ENCODE data around the gene BEGAIN.

Gene BEGAIN

DNA sequence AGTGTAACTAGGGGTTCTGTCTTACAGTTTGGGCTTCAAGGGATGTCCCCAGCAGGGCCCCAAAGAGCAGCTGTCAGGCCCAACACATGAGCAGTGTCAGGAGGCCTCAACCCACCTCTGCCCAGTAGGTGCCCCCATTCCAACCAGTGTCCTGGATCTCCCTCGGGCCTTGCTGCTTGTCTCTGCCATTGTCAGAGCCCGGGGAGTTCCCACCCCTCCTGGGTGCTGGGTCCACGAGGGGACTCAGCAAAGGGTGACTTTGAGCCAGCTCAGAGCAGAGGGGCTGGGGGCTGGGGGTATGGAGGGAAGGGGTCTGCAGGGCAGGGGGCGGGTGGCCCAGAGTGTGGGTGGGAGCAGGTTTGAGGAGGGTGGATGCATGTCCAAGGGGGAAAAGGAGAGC is 18.0 kb upstream of the BEGAIN start:
- TF ChIP-seq, protein P1, sequence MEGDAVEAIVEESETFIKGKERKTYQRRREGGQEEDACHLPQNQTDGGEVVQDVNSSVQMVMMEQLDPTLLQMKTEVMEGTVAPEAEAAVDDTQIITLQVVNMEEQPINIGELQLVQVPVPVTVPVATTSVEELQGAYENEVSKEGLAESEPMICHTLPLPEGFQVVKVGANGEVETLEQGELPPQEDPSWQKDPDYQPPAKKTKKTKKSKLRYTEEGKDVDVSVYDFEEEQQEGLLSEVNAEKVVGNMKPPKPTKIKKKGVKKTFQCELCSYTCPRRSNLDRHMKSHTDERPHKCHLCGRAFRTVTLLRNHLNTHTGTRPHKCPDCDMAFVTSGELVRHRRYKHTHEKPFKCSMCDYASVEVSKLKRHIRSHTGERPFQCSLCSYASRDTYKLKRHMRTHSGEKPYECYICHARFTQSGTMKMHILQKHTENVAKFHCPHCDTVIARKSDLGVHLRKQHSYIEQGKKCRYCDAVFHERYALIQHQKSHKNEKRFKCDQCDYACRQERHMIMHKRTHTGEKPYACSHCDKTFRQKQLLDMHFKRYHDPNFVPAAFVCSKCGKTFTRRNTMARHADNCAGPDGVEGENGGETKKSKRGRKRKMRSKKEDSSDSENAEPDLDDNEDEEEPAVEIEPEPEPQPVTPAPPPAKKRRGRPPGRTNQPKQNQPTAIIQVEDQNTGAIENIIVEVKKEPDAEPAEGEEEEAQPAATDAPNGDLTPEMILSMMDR (IDR thresholded peaks at IDR 0.05; ENCODE audit: low read depth, low read length), result no peak
- no peak overlapping the region for H3K4me3 ChIP-seq (replicated peaks in 1 of 2; ENCODE audit: low read depth in 2 of 2, low read length in 2 of 2)
- DNase-seq (ENCODE audit: low read depth in 2 of 2), result no peak

DNA sequence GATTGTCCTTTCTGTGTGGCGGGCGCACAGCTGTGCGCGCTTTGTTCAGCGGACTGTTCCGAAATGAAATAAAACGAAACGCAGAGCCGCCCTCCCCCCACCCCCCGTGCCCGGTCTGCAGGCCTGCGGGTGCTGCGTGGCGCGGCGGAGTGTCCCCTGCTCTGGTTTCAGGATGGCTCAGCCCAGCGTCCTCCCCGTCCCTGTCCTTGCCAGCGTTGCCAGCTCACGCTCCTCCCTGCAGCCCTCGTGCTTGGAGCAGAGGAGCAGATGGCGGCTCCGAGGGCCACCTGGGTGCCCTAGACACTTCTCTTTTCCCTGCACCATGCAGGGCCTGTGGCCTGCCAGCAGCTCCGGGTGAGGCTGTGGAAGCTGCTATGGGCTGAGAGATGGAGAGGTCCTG is 17.5 kb upstream of the BEGAIN start:
- H3K4me3 ChIP-seq (replicated peaks in 1 of 2; ENCODE audit: low read depth in 2 of 2, low read length in 2 of 2), result no peak overlapping the region
- no peak for DNase-seq (ENCODE audit: low read depth in 2 of 2)
- TF ChIP-seq, protein P1 (IDR thresholded peaks at IDR 0.05; ENCODE audit: low read depth, low read length), result no peak

DNA sequence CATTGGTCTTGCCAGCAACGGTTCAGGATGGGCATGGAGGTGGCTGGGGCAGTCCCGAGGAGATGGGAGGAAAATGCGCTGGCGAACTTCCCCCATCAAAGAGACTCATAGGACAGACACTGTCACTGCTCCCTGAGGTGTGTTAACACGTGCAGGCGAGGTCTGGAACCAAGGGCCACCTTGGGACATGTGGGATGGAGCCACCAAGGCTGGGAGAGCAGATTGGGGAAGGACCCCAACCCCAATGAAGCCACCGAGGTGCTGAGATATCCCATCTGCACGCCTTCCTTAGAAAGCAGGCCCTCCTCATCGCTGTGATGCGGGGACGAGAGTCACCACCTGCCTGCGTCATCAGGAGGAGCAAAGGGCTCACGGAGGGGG is 16.9 kb upstream of the BEGAIN start:
- DNase-seq (ENCODE audit: low read depth in 2 of 2), result no peak
- no peak overlapping the region for H3K4me3 ChIP-seq (replicated peaks in 1 of 2; ENCODE audit: low read depth in 2 of 2, low read length in 2 of 2)
- TF ChIP-seq, protein P1 (IDR thresholded peaks at IDR 0.05; ENCODE audit: low read depth, low read length), result no peak

DNA sequence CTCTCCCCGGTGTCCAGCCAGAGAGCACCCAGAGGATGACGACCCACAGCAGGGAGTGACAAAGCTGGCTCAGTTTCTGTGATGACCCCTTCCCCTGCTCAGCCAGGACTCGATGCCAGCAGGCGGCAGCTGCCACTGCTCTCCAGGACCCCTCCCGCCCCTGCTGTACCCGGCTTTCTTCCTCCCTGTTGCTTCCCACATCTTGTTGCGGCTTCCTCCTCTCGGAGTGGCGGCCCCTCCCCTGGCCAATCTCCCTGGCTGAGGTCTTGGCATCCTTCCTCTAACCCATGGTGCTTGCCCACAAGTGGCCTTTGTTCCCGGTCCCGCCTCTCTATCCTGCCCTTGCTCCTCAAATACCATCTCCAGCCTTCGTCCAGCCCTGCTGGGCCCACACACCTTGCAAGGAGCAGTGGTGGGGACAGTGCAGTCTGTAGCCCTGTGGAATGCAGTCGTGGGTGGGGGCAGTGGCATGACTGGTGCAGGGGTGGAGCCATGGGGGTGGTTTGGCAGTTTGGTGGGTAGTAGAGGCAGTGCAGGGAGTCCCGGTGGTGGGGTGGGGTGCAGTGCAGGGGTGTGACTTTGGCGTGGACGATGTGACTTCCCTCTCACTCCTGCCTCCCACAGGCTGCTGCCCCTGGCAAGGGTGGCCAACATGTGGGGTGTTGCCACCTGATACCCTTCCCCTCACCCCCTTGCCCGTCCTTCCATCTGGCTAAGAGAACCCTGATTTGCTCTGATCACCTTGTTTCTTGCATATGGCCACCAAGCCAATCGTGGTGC is 16.3 kb upstream of the BEGAIN start:
- TF ChIP-seq, protein P1 (IDR thresholded peaks at IDR 0.05; ENCODE audit: low read depth, low read length), result no peak
- H3K4me3 ChIP-seq (replicated peaks in 1 of 2; ENCODE audit: low read depth in 2 of 2, low read length in 2 of 2), result no peak overlapping the region
- no peak for DNase-seq (ENCODE audit: low read depth in 2 of 2)

DNA sequence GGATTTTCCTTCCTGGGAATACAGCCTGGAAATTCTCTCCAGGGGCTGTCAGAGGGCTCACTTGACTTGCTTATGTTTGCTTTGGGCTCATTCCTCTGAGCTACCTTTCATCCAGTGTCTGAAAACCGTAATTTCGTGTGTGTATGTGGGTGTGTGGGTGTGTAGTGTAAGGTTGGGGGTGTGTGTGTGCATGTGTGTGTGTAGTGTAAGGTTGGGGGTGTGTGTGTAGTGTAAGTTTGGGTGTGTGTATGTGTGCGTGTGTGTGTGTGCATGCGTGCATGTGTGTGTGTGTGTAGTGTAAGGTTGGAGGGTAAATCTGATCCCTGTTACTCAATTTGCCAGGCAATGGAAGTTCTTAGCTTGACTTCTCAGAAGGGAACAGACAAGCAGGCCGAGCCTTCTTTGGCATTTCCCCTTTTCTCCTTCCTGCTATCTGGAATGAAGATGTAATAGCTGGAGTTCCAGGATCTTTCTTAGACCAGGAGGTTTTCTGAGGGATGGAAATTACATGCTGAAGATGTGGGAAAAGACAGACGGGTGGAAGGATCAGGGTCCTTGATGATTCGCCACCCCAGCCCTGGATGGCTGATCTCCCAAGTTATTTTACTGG is 15.5 kb upstream of the BEGAIN start:
- H3K4me3 ChIP-seq (replicated peaks in 1 of 2; ENCODE audit: low read depth in 2 of 2, low read length in 2 of 2), result no peak overlapping the region
- no peak for DNase-seq (ENCODE audit: low read depth in 2 of 2)
- TF ChIP-seq, protein P1 (IDR thresholded peaks at IDR 0.05; ENCODE audit: low read depth, low read length), result no peak

DNA sequence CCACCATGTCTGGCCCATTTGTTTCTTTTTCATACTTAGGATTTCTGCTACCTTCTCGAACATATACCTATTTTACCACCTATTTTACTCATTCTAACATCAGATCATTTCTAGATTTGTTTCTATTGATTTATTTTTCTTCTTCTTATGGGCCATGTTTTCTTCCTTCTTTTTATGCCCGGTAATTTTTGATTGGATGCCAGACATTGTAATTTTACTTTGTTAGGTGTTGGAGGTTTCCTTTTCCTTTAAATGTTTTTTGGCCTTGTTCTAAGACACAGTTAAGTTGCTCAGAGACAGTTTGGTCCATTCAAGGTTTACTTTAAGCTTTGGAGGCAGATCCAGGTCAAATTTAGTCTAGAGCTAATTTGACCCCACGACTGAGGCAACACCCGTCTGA is 14.7 kb upstream of the BEGAIN start:
- DNase-seq (ENCODE audit: low read depth in 2 of 2), result no peak
- H3K4me3 ChIP-seq (replicated peaks in 1 of 2; ENCODE audit: low read depth in 2 of 2, low read length in 2 of 2), result no peak overlapping the region

More for the DNA sequence above, 14.7 kb upstream of the BEGAIN start:
- TF ChIP-seq, protein P1 (IDR thresholded peaks at IDR 0.05; ENCODE audit: low read depth, low read length), result no peak

Data from cardiac fibroblast (primary cell).